NB4 (cell line): Measurements from ENCODE around the gene ZDHHC9.

Experiments used
- MYC ChIP-seq: IDR thresholded peaks from 2 replicates; pipeline ENCODE4 v1.6.1; 2011; ENCODE audit warnings: low read depth, low read length
- POLR2A ChIP-seq: IDR thresholded peaks from 2 replicates; pipeline ENCODE4 v1.6.1; 2011; ENCODE audit warnings: mild to moderate bottlenecking; ENCODE audit not compliant: insufficient read length; ENCODE audit errors: extremely low read depth
- TF ChIP-seq, protein P1 (sequence below): IDR thresholded peaks from one replicate; pipeline ENCODE4 v1.5.1; 2012; ENCODE audit warnings: low read depth, low read length
- TF ChIP-seq, protein P2 (sequence below): IDR thresholded peaks from 2 replicates; pipeline ENCODE4 v1.6.1; 2011; ENCODE audit warnings: low read depth, low read length

DNA sequence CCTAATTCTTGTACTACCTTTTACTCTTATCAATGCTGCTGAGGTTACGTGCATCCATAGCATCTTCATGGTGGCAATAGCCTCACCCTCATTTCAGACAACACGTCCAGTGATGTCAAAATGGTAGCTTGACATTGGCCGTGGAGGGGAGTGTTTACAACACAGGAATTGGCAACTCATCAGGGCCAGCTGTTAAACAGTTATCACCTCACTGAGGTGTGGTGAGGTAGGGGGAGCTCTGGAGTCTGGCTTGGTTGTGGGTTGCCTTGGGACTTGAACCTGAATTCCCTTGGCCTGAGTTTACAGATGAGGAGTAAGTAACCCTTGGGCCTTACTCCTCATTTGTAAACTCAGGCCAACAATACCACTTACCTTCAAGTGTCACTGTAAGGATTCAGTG, 53.5 kb downstream of the ZDHHC9 start:
- TF ChIP-seq, protein P1, sequence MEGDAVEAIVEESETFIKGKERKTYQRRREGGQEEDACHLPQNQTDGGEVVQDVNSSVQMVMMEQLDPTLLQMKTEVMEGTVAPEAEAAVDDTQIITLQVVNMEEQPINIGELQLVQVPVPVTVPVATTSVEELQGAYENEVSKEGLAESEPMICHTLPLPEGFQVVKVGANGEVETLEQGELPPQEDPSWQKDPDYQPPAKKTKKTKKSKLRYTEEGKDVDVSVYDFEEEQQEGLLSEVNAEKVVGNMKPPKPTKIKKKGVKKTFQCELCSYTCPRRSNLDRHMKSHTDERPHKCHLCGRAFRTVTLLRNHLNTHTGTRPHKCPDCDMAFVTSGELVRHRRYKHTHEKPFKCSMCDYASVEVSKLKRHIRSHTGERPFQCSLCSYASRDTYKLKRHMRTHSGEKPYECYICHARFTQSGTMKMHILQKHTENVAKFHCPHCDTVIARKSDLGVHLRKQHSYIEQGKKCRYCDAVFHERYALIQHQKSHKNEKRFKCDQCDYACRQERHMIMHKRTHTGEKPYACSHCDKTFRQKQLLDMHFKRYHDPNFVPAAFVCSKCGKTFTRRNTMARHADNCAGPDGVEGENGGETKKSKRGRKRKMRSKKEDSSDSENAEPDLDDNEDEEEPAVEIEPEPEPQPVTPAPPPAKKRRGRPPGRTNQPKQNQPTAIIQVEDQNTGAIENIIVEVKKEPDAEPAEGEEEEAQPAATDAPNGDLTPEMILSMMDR = no peak
- TF ChIP-seq, protein P2, sequence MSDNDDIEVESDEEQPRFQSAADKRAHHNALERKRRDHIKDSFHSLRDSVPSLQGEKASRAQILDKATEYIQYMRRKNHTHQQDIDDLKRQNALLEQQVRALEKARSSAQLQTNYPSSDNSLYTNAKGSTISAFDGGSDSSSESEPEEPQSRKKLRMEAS = no peak
- no peak for TF ChIP-seq POLR2A
- no peak for TF ChIP-seq MYC
